Measurements from ENCODE around the gene WDFY2.

DNA sequence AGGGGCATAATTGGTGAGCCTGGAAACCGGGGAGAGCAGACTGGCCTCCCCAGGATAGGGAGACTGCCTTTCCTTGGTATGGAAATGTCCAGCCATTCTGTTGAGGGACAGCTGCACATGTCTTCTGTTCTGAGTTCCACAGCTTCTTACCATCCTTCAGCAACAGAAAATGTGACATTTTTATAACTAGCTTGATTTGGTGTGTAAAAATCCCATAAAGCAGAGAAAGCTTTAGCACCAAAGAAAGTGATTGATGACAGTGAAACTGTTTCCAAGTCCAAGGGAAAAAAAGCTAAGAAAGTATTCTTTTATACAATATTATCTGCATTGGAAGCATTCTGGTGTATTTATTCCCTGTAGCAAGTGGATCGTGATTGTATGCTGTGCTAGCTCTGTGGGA lies 157.8 kb downstream of the WDFY2 start:
- TF ChIP-seq, protein P1, sequence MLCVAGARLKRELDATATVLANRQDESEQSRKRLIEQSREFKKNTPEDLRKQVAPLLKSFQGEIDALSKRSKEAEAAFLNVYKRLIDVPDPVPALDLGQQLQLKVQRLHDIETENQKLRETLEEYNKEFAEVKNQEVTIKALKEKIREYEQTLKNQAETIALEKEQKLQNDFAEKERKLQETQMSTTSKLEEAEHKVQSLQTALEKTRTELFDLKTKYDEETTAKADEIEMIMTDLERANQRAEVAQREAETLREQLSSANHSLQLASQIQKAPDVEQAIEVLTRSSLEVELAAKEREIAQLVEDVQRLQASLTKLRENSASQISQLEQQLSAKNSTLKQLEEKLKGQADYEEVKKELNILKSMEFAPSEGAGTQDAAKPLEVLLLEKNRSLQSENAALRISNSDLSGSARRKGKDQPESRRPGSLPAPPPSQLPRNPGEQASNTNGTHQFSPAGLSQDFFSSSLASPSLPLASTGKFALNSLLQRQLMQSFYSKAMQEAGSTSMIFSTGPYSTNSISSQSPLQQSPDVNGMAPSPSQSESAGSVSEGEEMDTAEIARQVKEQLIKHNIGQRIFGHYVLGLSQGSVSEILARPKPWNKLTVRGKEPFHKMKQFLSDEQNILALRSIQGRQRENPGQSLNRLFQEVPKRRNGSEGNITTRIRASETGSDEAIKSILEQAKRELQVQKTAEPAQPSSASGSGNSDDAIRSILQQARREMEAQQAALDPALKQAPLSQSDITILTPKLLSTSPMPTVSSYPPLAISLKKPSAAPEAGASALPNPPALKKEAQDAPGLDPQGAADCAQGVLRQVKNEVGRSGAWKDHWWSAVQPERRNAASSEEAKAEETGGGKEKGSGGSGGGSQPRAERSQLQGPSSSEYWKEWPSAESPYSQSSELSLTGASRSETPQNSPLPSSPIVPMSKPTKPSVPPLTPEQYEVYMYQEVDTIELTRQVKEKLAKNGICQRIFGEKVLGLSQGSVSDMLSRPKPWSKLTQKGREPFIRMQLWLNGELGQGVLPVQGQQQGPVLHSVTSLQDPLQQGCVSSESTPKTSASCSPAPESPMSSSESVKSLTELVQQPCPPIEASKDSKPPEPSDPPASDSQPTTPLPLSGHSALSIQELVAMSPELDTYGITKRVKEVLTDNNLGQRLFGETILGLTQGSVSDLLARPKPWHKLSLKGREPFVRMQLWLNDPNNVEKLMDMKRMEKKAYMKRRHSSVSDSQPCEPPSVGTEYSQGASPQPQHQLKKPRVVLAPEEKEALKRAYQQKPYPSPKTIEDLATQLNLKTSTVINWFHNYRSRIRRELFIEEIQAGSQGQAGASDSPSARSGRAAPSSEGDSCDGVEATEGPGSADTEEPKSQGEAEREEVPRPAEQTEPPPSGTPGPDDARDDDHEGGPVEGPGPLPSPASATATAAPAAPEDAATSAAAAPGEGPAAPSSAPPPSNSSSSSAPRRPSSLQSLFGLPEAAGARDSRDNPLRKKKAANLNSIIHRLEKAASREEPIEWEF (IDR thresholded peaks at IDR 0.05; ENCODE audit: insufficient replicate concordance, low read depth, low read length), result no peak
- TF ChIP-seq NRF1 (conservative IDR thresholded peaks at IDR 0.05; ENCODE audit: low read depth, low read length) (no peak), ZNF384 (IDR thresholded peaks at IDR 0.05; ENCODE audit: borderline replicate concordance, low read depth, low read length) (no peak), POLR2AphosphoS5 (IDR thresholded peaks at IDR 0.05; ENCODE audit: low read length) (no peak), TAF1 (IDR thresholded peaks at IDR 0.05; ENCODE audit: borderline replicate concordance, low read depth, low read length) (no peak), SUZ12 (IDR thresholded peaks at IDR 0.05; ENCODE audit: unreplicated experiment) (no peak), EGR1 (IDR thresholded peaks at IDR 0.05; ENCODE audit: borderline replicate concordance in 1 of 2, low read depth in 2 of 2, low read length in 2 of 2) (no peak), POLR2A (IDR thresholded peaks at IDR 0.05; ENCODE audit: low read depth, low read length) (no peak), EZH2 (IDR thresholded peaks at IDR 0.05; ENCODE audit: borderline replicate concordance, control insufficient read depth, low read depth, low read length) (no peak)
- TF ChIP-seq, protein P2, sequence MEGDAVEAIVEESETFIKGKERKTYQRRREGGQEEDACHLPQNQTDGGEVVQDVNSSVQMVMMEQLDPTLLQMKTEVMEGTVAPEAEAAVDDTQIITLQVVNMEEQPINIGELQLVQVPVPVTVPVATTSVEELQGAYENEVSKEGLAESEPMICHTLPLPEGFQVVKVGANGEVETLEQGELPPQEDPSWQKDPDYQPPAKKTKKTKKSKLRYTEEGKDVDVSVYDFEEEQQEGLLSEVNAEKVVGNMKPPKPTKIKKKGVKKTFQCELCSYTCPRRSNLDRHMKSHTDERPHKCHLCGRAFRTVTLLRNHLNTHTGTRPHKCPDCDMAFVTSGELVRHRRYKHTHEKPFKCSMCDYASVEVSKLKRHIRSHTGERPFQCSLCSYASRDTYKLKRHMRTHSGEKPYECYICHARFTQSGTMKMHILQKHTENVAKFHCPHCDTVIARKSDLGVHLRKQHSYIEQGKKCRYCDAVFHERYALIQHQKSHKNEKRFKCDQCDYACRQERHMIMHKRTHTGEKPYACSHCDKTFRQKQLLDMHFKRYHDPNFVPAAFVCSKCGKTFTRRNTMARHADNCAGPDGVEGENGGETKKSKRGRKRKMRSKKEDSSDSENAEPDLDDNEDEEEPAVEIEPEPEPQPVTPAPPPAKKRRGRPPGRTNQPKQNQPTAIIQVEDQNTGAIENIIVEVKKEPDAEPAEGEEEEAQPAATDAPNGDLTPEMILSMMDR (IDR thresholded peaks at IDR 0.05 in 2 of 3, conservative IDR thresholded peaks at IDR 0.05 in 1 of 3; ENCODE audit: control insufficient read depth in 2 of 3, extremely low read depth in 1 of 3, insufficient read depth in 1 of 3, low read depth in 3 of 3, low read length in 3 of 3), result no peak

All from GM12878 (cell line).